ENCODE results near the gene LRRFIP2.

DNA sequence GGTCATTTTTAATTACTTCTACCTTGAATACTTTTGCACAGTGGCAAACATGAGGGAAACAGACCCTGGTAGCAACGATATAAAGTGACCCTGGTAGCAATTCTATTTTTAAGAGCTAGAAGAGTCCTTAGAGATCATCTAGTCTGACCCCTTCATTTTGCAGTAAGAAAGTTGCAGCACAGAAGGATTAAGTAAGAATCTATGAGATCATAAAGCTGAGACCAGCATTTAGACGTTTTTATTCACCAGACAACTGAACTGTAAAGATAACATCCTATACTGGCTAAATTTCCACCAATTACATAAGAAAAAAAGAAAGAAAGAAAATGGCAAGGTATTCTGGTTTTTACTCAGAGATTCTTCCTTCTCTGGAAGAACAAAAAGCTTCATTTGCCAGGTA lies 49.9 kb downstream of the LRRFIP2 start:
- TF ChIP-seq POLR2AphosphoS5 (IDR thresholded peaks at IDR 0.05), result no peak
- TF ChIP-seq, protein P1, sequence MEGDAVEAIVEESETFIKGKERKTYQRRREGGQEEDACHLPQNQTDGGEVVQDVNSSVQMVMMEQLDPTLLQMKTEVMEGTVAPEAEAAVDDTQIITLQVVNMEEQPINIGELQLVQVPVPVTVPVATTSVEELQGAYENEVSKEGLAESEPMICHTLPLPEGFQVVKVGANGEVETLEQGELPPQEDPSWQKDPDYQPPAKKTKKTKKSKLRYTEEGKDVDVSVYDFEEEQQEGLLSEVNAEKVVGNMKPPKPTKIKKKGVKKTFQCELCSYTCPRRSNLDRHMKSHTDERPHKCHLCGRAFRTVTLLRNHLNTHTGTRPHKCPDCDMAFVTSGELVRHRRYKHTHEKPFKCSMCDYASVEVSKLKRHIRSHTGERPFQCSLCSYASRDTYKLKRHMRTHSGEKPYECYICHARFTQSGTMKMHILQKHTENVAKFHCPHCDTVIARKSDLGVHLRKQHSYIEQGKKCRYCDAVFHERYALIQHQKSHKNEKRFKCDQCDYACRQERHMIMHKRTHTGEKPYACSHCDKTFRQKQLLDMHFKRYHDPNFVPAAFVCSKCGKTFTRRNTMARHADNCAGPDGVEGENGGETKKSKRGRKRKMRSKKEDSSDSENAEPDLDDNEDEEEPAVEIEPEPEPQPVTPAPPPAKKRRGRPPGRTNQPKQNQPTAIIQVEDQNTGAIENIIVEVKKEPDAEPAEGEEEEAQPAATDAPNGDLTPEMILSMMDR (IDR thresholded peaks at IDR 0.05), result no peak
- TF ChIP-seq POLR2A (IDR thresholded peaks at IDR 0.05), result no peak

All from suprapubic skin (tissue), 4 donors.